DOHH2 (cell line): ENCODE data around the gene SLC6A1.

Source experiments
- H3F3A ChIP-seq: fragments of 200-600 bp; sonication (generic), shearing (Covaris generic); 2 replicates; pipeline ENCODE4 v1.6.0; 2016; ENCODE audit warnings: antibody characterized with exemption, mild to moderate bottlenecking; ENCODE audit not compliant: control insufficient read depth, insufficient read depth
- H3K27ac ChIP-seq: fragments of 200-600 bp; sonication (generic); 2 replicates; pipeline ENCODE4 v1.5.1; 2014; ENCODE audit warnings: low read depth, mild to moderate bottlenecking, low read length, moderate library complexity
- H3K27me3 ChIP-seq: fragments of 200-600 bp; sonication (generic); 2 replicates; pipeline ENCODE4 v1.6.1; 2014; ENCODE audit warnings: mild to moderate bottlenecking, low read length, mixed read lengths; ENCODE audit not compliant: control insufficient read depth
- H3K36me3 ChIP-seq: fragments of 200-600 bp; sonication (generic); 2 replicates; pipeline ENCODE4 v1.6.1; 2014; ENCODE audit warnings: mild to moderate bottlenecking, low read length, moderate library complexity, mixed read lengths; ENCODE audit not compliant: control insufficient read depth
- H3K4me1 ChIP-seq: fragments of 200-600 bp; sonication (generic); 2 replicates; pipeline ENCODE4 v1.6.1; 2014; ENCODE audit warnings: mild to moderate bottlenecking, low read length, mixed read lengths; ENCODE audit not compliant: control insufficient read depth
- H3K4me2 ChIP-seq: fragments of 200-600 bp; sonication (generic); 2 replicates; pipeline ENCODE4 v1.6.0; 2014; ENCODE audit warnings: mild to moderate bottlenecking, low read length, moderate library complexity
- H3K4me3 ChIP-seq: fragments of 200-600 bp; sonication (generic); 2 replicates; pipeline ENCODE4 v1.5.1; 2014; ENCODE audit warnings: mild to moderate bottlenecking, low read length, mixed read lengths
- H3K79me2 ChIP-seq: fragments of 200-600 bp; sonication (generic); 2 replicates; pipeline ENCODE4 v1.6.1; 2014; ENCODE audit warnings: mild to moderate bottlenecking, low read length, mixed read lengths; ENCODE audit not compliant: control insufficient read depth
- H3K9me2 ChIP-seq: fragments of 200-600 bp; sonication (generic); replicated peaks from 2 replicates; pipeline ENCODE4 v1.6.1; 2014; ENCODE audit warnings: mild to moderate bottlenecking, low read length, mixed read lengths; ENCODE audit not compliant: control insufficient read depth
- H3K9me3 ChIP-seq: fragments of 200-600 bp; sonication (generic); 2 replicates; pipeline ENCODE4 v1.6.1; 2014; ENCODE audit warnings: antibody characterized with exemption, low read length, mixed read lengths; ENCODE audit not compliant: control insufficient read depth, insufficient read depth
- H4K20me1 ChIP-seq: fragments of 200-600 bp; sonication (generic); 2 replicates; pipeline ENCODE4 v1.6.0; 2014; ENCODE audit warnings: low read depth, mild to moderate bottlenecking, antibody characterized with exemption, low read length, moderate library complexity; ENCODE audit not compliant: control insufficient read depth, insufficient read depth
- EZH2phosphoT487 ChIP-seq: fragments of 200-600 bp; sonication (generic); IDR thresholded peaks from 2 replicates; pipeline ENCODE4 v1.6.1; 2017; ENCODE audit warnings: borderline replicate concordance, mild to moderate bottlenecking, antibody characterized with exemption, low read length, moderate library complexity, mixed read lengths
- TF ChIP-seq, protein P1 (sequence below): fragments of 200-600 bp; sonication (generic); IDR thresholded peaks from one replicate; pipeline ENCODE4 v1.5.1; 2014; ENCODE audit warnings: antibody characterized with exemption, mild to moderate bottlenecking, low read depth, low read length; ENCODE audit not compliant: poor library complexity, severe bottlenecking

The SLC6A1 gene

DNA sequence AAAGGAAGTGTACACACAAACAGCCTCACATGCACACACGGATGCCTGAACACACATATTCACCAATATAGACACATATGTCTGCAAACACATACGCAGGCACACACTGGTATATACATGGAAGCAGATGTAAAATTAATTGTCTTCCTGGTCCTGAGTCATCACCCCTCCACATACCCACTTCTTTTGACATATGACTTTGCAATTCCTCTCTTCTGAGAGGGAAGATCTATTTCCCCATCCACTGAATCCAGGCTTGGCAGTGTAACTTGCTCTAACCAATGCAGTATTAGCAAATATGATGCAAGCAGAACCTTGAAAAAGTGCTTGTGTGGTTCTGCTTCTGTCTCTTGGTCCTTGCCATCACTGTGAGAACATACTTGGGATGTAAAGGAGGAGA lies 84.9 kb downstream of the SLC6A1 start:
- no peaks in the 10 kb centered on the region for H3K4me1 ChIP-seq
- no peak overlapping the region for H3K4me2 ChIP-seq
- H3K4me3 ChIP-seq: no peak overlapping the region
- H3K79me2 ChIP-seq: no peaks in the 10 kb centered on the region
- H4K20me1 ChIP-seq: no peaks in the 10 kb centered on the region
- TF ChIP-seq, protein P1, sequence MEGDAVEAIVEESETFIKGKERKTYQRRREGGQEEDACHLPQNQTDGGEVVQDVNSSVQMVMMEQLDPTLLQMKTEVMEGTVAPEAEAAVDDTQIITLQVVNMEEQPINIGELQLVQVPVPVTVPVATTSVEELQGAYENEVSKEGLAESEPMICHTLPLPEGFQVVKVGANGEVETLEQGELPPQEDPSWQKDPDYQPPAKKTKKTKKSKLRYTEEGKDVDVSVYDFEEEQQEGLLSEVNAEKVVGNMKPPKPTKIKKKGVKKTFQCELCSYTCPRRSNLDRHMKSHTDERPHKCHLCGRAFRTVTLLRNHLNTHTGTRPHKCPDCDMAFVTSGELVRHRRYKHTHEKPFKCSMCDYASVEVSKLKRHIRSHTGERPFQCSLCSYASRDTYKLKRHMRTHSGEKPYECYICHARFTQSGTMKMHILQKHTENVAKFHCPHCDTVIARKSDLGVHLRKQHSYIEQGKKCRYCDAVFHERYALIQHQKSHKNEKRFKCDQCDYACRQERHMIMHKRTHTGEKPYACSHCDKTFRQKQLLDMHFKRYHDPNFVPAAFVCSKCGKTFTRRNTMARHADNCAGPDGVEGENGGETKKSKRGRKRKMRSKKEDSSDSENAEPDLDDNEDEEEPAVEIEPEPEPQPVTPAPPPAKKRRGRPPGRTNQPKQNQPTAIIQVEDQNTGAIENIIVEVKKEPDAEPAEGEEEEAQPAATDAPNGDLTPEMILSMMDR: no peak
- no peak for TF ChIP-seq EZH2phosphoT487
- no peaks in the 10 kb centered on the region for H3K9me2 ChIP-seq
- H3K36me3 ChIP-seq: no peaks in the 10 kb centered on the region
- no peak overlapping the region for H3K27ac ChIP-seq
- H3K9me3 ChIP-seq: no peaks in the 10 kb centered on the region
- H3F3A ChIP-seq: no peaks in the 10 kb centered on the region
- H3K27me3 ChIP-seq: no peaks in the 10 kb centered on the region

DNA sequence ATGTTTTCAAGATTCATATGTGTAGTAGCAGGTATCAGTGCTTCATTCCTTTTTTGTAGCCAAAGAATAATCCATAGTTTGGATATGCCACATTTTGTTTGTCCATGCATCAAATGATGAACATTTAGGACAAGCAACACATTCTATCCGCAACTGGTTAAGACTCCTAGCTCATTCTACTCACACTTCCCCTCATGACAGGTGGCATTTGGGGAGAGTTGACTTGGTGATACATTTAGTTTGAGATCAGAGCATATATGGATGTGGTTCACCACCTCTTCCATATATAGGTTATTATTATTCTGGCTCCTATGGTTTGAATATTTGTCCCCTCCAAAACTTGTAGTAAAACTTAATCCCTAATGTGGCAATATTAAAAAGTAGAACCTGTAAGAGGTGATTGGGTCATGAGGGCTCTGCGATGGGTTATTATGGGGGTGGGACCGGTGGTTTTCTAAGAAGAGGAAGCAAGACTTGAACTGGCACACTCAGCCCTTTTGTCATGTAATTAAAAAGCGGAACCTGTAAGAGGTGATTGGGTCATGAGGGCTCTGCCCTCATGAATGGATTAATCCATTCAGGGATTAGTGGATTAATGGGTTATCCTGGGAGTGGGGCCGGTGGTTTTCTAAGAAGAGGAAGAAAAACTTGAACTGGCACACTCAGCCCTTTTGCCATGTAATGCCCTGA lies 86.4 kb downstream of the SLC6A1 start:
- Histone ChIP-seq H4K20me1 (no peaks in the 10 kb centered on the region), H3K79me2 (no peaks in the 10 kb centered on the region), H3K9me3 (no peaks in the 10 kb centered on the region), H3K4me3 (no peak overlapping the region), H3K4me1 (no peaks in the 10 kb centered on the region), H3F3A (no peaks in the 10 kb centered on the region), H3K9me2 (no peaks in the 10 kb centered on the region), H3K36me3 (no peaks in the 10 kb centered on the region), H3K4me2 (no peak overlapping the region), H3K27me3 (no peaks in the 10 kb centered on the region), H3K27ac (no peak overlapping the region)
- TF ChIP-seq EZH2phosphoT487: no peak
- TF ChIP-seq, protein P1: no peak

DNA sequence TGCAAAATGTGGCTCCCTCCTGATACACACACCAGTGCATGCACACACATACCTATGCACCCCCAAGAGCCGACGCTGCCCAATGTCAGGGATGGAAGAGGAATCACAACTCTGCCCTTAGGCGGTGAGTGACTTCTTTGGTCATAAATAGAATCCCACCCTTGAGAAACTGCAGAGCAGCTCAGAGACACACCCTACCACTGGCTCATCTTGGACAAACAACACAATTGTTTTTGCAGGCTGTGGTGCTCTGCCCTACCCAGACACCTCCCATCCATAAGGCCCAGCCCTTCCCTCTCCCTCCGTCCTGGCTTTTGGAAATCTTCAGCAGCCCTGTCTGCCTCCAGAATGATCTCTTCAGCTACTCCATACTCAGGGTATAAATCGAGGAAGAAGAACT lies 87.9 kb downstream of the SLC6A1 start:
- Histone ChIP-seq H3K4me2 (no peak overlapping the region), H3K27ac (no peak overlapping the region)

More for the DNA sequence above, 87.9 kb downstream of the SLC6A1 start:
- Histone ChIP-seq H3K79me2 (no peaks in the 10 kb centered on the region), H3K4me1 (no peaks in the 10 kb centered on the region), H3K9me2 (no peaks in the 10 kb centered on the region), H3K36me3 (no peaks in the 10 kb centered on the region), H3K9me3 (no peaks in the 10 kb centered on the region), H3K4me3 (no peak overlapping the region), H4K20me1 (no peaks in the 10 kb centered on the region), H3K27me3 (no peaks in the 10 kb centered on the region), H3F3A (no peaks in the 10 kb centered on the region)
- TF ChIP-seq, protein P1: no peak
- TF ChIP-seq EZH2phosphoT487: no peak
